Measurements from ENCODE around the gene RYR3.
A peak's percentile ranks its signal among the peaks of the same experiment; 100 is the strongest.

Gene RYR3

DNA sequence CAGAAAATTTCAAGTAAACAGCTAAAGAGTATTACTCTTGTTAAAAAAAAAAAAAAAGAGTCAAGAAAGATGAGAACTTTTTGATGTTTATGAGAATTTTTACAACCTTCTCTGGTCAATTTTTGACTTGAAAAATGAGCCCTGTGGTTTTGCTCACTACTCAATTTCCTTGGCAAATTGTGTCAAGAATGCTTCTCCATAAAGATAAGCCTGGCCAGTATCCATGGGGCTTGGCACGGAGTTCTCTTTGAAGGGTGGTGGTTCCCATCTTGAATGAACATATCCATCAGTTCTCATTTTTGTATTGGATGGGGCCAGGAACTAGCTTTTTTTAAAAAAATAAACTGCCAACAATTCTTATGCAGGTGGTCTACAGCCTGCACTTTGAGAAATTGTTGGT lies 179.9 kb downstream of the RYR3 start:
- peaks cover 0 to 7% (median 0%) of the 10 kb centered on the region in 11 experiments; a peak in 2 of 22 replicates for H3K9me3 ChIP-seq (replicated peaks in 1 of 11)
- no peak overlapping the region for H3K4me2 ChIP-seq
- H3K27ac ChIP-seq: no peak overlapping the region
- no peak overlapping the region for H3K4me3 ChIP-seq
- no peaks in the 10 kb centered on the region for H3K27me3 ChIP-seq
- H3K4me1 ChIP-seq: peaks cover 0 to 3% (median 0%) of the 10 kb centered on the region in 10 experiments; a peak in 2 of 20 replicates
- no peak for TF ChIP-seq Cebpa-rat (IDR thresholded peaks at IDR 0.05)
- H4K20me1 ChIP-seq: no peaks in the 10 kb centered on the region
- no peaks in the 10 kb centered on the region for H3K36me3 ChIP-seq
- no peak overlapping the region for H3K9ac ChIP-seq

- Histone ChIP-seq H3K27me3 (no peaks in the 10 kb centered on the region), H3K27ac (no peak overlapping the region), H4K20me1 (no peaks in the 10 kb centered on the region), H3K4me2 (no peak overlapping the region), H3K9me3 (replicated peaks in 1 of 11) (peaks cover 0 to 7% (median 0%) of the 10 kb centered on the region in 11 experiments; a peak in 2 of 22 replicates), H3K9ac (no peak overlapping the region), H3K4me3 (no peak overlapping the region), H3K36me3 (no peaks in the 10 kb centered on the region), H3K4me1 (no peaks in the 10 kb centered on the region)
- no peak for TF ChIP-seq Cebpa-rat (IDR thresholded peaks at IDR 0.05)
Observed at GRCh38 chr15:33492434-33493052, 181.8 kb downstream of the RYR3 start.

- Histone ChIP-seq H3K4me2 (no peak overlapping the region), H4K20me1 (no peaks in the 10 kb centered on the region), H3K4me1 (no peaks in the 10 kb centered on the region), H3K9me3 (replicated peaks in 1 of 11) (peaks cover 0 to 4% (median 0%) of the 10 kb centered on the region in 11 experiments; a peak in 2 of 22 replicates), H3K9ac (no peak overlapping the region), H3K36me3 (no peaks in the 10 kb centered on the region), H3K4me3 (no peak overlapping the region), H3K27me3 (no peaks in the 10 kb centered on the region), H3K27ac (no peak overlapping the region)
- TF ChIP-seq Cebpa-rat (IDR thresholded peaks at IDR 0.05): no peak
Observed at GRCh38 chr15:33494306-33494705, 183.5 kb downstream of the RYR3 start.

- no peaks in the 10 kb centered on the region for H4K20me1 ChIP-seq
- no peaks in the 10 kb centered on the region for H3K9me3 ChIP-seq (replicated peaks in 1 of 11)
- H3K27ac ChIP-seq: no peak overlapping the region
- H3K4me2 ChIP-seq: no peak overlapping the region
- no peaks in the 10 kb centered on the region for H3K4me1 ChIP-seq
- no peak overlapping the region for H3K4me3 ChIP-seq
- H3K27me3 ChIP-seq: no peaks in the 10 kb centered on the region
- H3K9ac ChIP-seq: no peak overlapping the region
- H3K36me3 ChIP-seq: no peaks in the 10 kb centered on the region
- TF ChIP-seq Cebpa-rat (IDR thresholded peaks at IDR 0.05): no peak
Observed at GRCh38 chr15:33500432-33501195, 189.8 kb downstream of the RYR3 start.

DNA sequence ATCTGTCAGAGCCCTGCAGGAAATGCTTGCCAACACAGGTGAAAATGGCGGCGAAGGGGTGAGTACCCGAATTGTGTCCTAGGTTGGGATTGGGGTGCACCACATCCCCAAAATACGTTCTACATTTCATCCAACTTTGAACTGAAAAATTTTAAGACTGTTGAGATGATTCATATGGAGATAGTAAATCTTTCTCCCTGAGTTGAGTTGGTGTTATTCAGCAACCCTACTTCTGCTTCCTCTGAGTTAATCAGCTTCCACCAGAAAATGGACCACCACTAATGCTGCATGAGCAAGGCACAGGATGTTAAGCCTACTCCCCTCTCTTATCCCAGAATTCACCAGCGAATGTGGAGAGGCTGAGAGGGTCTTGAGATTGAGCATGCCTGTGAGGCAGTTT lies 192.9 kb downstream of the RYR3 start:
- no peaks in the 10 kb centered on the region for H3K27me3 ChIP-seq
- no peaks in the 10 kb centered on the region for H4K20me1 ChIP-seq
- H3K4me2 ChIP-seq: no peak overlapping the region
- peaks cover under 1 to 5% (median under 1%) of the 10 kb centered on the region in 10 experiments; a peak in 7 of 20 replicates for H3K4me1 ChIP-seq
- H3K9ac ChIP-seq: no peak overlapping the region
- no peaks in the 10 kb centered on the region for H3K9me3 ChIP-seq (replicated peaks in 1 of 11)
- no peak for TF ChIP-seq Cebpa-rat (IDR thresholded peaks at IDR 0.05)
- H3K27ac ChIP-seq: no peak overlapping the region
- no peaks in the 10 kb centered on the region for H3K36me3 ChIP-seq
- H3K4me3 ChIP-seq: no peak overlapping the region

DNA sequence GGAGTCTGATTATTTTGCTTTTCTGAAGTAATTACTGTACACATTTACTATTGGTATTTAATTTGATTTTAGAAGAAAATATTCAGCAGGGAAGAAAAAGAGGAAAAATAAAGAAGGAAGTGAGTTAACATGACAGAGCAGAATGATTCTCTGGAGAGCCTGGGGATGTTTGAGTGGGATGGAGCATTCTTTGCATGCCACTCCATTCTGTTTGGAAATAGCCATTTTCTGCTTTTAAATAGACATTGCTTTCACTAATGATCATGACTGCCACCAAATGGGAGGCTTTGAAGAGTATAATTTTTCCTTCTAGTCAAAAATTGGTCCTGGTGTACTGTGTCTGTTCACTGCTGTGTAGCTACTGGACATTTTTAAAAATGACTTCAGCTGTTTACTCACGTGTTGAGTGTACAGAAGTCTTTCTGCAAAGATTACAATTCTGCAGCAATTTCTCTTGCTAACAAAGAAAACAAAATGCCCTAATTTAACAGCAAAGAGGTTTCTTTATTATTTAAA lies 196.1 kb downstream of the RYR3 start:
- Histone ChIP-seq H4K20me1 (no peaks in the 10 kb centered on the region), H3K27ac (no peak overlapping the region), H3K36me3 (no peaks in the 10 kb centered on the region), H3K4me3 (no peak overlapping the region), H3K27me3 (no peaks in the 10 kb centered on the region), H3K4me1 (peaks cover 6 to 19% (median 14%) of the 10 kb centered on the region in 10 experiments; a peak in 13 of 20 replicates), H3K9ac (no peak overlapping the region), H3K4me2 (no peak overlapping the region), H3K9me3 (replicated peaks in 1 of 11) (no peaks in the 10 kb centered on the region)
- no peak for TF ChIP-seq Cebpa-rat (IDR thresholded peaks at IDR 0.05)

- peak overlapping the region in 3 of 11 experiments; percentile 5 to 11 (median 10); a peak in 1 of 22 replicates for H3K4me2 ChIP-seq
- H3K9ac ChIP-seq: no peak overlapping the region
- no peaks in the 10 kb centered on the region for H4K20me1 ChIP-seq
- no peaks in the 10 kb centered on the region for H3K36me3 ChIP-seq
- H3K9me3 ChIP-seq (replicated peaks in 1 of 11): no peaks in the 10 kb centered on the region
- no peaks in the 10 kb centered on the region for H3K27me3 ChIP-seq
- no peak for TF ChIP-seq Cebpa-rat (IDR thresholded peaks at IDR 0.05)
- H3K4me3 ChIP-seq: no peak overlapping the region
- H3K27ac ChIP-seq: no peak overlapping the region
- H3K4me1 ChIP-seq: peaks cover 6 to 19% (median 14%) of the 10 kb centered on the region in 10 experiments; a peak in 13 of 20 replicates
Observed at GRCh38 chr15:33508703-33509102, 197.9 kb downstream of the RYR3 start.

- H3K4me3 ChIP-seq: no peak overlapping the region
- H3K9ac ChIP-seq: no peak overlapping the region
- H3K4me2 ChIP-seq: no peak overlapping the region
- peaks cover 0 to 3% (median 0%) of the 10 kb centered on the region in 10 experiments; a peak in 5 of 20 replicates for H3K4me1 ChIP-seq
- no peak overlapping the region for H3K27ac ChIP-seq
- no peak for TF ChIP-seq Cebpa-rat (IDR thresholded peaks at IDR 0.05)
- H3K27me3 ChIP-seq: no peaks in the 10 kb centered on the region
- H3K36me3 ChIP-seq: no peaks in the 10 kb centered on the region
- no peaks in the 10 kb centered on the region for H4K20me1 ChIP-seq
- H3K9me3 ChIP-seq (replicated peaks in 1 of 11): no peaks in the 10 kb centered on the region
Observed at GRCh38 chr15:33515121-33515520, 204.4 kb downstream of the RYR3 start.

DNA sequence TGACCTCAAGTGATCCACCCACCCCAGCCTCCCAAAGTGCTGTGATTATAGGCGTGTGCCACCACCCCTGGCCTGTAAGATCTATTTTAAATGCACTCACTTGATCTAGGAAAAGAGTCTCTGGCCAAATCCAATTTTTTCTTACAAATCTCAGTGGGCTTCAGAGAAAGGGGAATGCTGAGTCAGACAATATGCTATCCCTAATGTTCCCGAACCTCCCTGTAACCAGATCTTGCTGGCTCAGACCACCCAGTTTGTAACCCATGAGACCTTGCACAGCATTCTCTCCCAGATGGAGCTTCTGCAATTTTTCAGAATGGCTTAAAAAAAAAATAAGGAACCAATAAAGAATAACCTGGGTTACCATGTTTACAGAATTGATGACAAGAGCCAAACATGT lies 205.8 kb downstream of the RYR3 start:
- H3K9ac ChIP-seq: no peak overlapping the region
- no peak overlapping the region for H3K4me3 ChIP-seq
- H4K20me1 ChIP-seq: no peaks in the 10 kb centered on the region
- no peaks in the 10 kb centered on the region for H3K27me3 ChIP-seq
- no peaks in the 10 kb centered on the region for H3K9me3 ChIP-seq (replicated peaks in 1 of 11)
- no peak overlapping the region for H3K4me2 ChIP-seq
- no peaks in the 10 kb centered on the region for H3K36me3 ChIP-seq
- H3K4me1 ChIP-seq: no peaks in the 10 kb centered on the region
- no peak for TF ChIP-seq Cebpa-rat (IDR thresholded peaks at IDR 0.05)
- no peak overlapping the region for H3K27ac ChIP-seq
